Measurements from ENCODE around the gene GPR84. TPM values are rescaled to one million over a fixed set of nuclear protein-coding genes. Genes with fewer than 3 reads are reported as not detected.
A peak's percentile ranks its signal among the peaks of the same experiment; 100 is the strongest.

The GPR84 gene
- total RNA-seq, 4 donors from 2014 or later, result 0.38 TPM; not detected in 3

- TF ChIP-seq, protein P1, sequence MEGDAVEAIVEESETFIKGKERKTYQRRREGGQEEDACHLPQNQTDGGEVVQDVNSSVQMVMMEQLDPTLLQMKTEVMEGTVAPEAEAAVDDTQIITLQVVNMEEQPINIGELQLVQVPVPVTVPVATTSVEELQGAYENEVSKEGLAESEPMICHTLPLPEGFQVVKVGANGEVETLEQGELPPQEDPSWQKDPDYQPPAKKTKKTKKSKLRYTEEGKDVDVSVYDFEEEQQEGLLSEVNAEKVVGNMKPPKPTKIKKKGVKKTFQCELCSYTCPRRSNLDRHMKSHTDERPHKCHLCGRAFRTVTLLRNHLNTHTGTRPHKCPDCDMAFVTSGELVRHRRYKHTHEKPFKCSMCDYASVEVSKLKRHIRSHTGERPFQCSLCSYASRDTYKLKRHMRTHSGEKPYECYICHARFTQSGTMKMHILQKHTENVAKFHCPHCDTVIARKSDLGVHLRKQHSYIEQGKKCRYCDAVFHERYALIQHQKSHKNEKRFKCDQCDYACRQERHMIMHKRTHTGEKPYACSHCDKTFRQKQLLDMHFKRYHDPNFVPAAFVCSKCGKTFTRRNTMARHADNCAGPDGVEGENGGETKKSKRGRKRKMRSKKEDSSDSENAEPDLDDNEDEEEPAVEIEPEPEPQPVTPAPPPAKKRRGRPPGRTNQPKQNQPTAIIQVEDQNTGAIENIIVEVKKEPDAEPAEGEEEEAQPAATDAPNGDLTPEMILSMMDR (IDR thresholded peaks at IDR 0.05), result no peak
- no peak for TF ChIP-seq POLR2A (IDR thresholded peaks at IDR 0.05)
- Histone ChIP-seq H3K4me3 (no peak overlapping the region), H3K9me3 (no peaks in the 10 kb centered on the region), H3K36me3 (peaks cover 0 to 88% (median 12%) of the 10 kb centered on the region in 3 donors), H3K4me1 (peaks cover 27 to 85% (median 47%) of the 10 kb centered on the region in 3 donors), H3K27me3 (no peaks in the 10 kb centered on the region), H3K27ac (peak overlapping the region; percentile 54 to 86 (median 80))
- no peak for DNase-seq
- intact Hi-C loops (cut with DNase I), result no loop called here
- 81 to 91% methylated on average over 2 of the region's 2 CpGs for WGBS, 2 donors
Measured at GRCh38 chr12:54377007-54377406, 12.7 kb upstream of the GPR84 start.

DNA sequence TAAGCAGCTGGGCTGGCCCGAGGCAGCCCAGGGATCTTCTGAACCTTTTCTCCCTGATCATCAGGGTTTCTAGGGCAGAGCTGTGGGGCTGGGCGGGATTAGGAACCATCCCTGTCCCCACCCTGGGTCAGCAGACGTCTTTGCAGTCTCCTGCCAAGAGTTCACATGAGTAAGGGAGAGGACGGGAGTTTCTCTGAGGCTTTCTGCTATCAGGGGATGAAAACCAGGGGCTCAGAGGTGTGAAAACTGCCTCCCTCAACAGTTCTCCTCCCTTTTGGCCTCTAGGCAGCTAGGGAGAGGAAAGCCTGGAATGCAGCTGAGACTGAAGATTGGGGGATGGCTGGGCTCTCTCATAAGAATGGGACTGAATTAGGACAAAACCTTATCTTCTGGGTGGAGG is 12.3 kb upstream of the GPR84 start:
- Histone ChIP-seq H3K27me3 (no peaks in the 10 kb centered on the region), H3K4me1 (peaks cover 31 to 90% (median 49%) of the 10 kb centered on the region in 3 donors), H3K9me3 (no peaks in the 10 kb centered on the region), H3K4me3 (no peak overlapping the region), H3K36me3 (peaks cover 0 to 88% (median 12%) of the 10 kb centered on the region in 3 donors), H3K27ac (peak overlapping the region; percentile 54 to 86 (median 80))
- intact Hi-C loops (cut with DNase I), result no loop called here
- no peak for DNase-seq
- peak in 1 of 4 donors; percentile 19 for TF ChIP-seq POLR2A (IDR thresholded peaks at IDR 0.05)
- TF ChIP-seq, protein P1 (IDR thresholded peaks at IDR 0.05), result no peak
- 65 to 69% methylated on average over 2 to 4 of the region's 4 CpGs for WGBS, 2 donors

- Histone ChIP-seq H3K27ac (peak overlapping the region; percentile 73 to 86 (median 80)), H3K4me1 (peaks cover 41 to 100% (median 58%) of the 10 kb centered on the region in 3 donors)
- DNase-seq, result no peak
Measured at GRCh38 chr12:54375259-54375579, 10.9 kb upstream of the GPR84 start.

DNA sequence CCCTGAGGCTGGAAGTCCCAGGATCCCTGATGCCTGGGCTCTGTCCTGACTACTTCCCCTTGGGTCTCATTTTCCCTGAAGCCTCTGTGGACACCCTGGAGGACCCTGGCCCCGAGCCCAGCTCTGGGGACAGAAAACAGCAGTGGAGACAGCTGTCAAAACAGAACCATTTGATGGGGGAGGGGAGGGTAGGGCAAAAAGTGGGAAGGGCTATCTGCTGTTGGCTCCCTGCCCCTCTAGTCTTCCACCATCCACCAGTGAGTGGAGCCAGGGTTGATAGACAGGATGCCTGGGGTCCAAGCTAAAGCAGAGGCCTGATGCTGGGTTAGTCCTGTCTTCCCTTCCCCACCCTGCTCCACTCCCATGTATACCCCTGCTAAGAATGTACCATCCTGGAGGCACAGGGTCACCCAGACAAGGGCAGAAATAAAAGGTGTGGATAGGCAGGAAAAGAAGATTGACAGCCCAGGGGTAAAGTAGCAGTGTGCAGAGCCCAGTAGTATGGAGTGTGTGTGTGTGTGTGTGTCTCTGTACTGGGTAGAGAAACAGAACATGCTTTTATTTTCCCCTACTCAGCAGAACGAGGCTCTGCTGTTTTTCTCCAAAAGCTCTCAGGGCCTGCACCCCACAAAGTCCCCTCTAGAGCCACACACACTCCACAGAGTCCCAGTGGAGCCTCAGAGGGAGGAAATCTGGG is 10.4 kb upstream of the GPR84 start:
- Histone ChIP-seq H3K36me3 (peaks cover 0 to 89% (median 8%) of the 10 kb centered on the region in 3 donors), H3K4me3 (no peak overlapping the region), H3K9me3 (no peaks in the 10 kb centered on the region), H3K27me3 (no peaks in the 10 kb centered on the region), H3K4me1 (peaks cover 45 to 100% (median 58%) of the 10 kb centered on the region in 3 donors), H3K27ac (peak overlapping the region; percentile 73 to 86 (median 80))
- WGBS, 2 donors, result 25 to 57% methylated on average over 1 to 2 of the region's 2 CpGs
- no peak for TF ChIP-seq POLR2A (IDR thresholded peaks at IDR 0.05)
- TF ChIP-seq, protein P1 (IDR thresholded peaks at IDR 0.05), result no peak
- DNase-seq, result no peak
- intact Hi-C loops (cut with DNase I), result no loop called here

More at GRCh38 chr12:54375259-54375579, 10.9 kb upstream of the GPR84 start:
- H3K36me3 ChIP-seq, result peaks cover 0 to 88% (median 12%) of the 10 kb centered on the region in 3 donors
- H3K9me3 ChIP-seq, result no peaks in the 10 kb centered on the region
- no peaks in the 10 kb centered on the region for H3K27me3 ChIP-seq
- intact Hi-C loops (cut with DNase I), result no loop called here
- WGBS, 2 donors, result 62 to 63% methylated on average over 2 of the region's 2 CpGs
- no peak for TF ChIP-seq POLR2A (IDR thresholded peaks at IDR 0.05)
- TF ChIP-seq, protein P1 (IDR thresholded peaks at IDR 0.05), result no peak
- no peak overlapping the region for H3K4me3 ChIP-seq
